UCSD-AML1 (cell line): ENCODE measurements around the gene MAP3K7.

Source experiments
- DNase-seq: peaks from one replicate; lab custom pipeline; 2025; ENCODE audit not compliant: unreplicated experiment; lab: John Stamatoyannopoulos, UW

MAP3K7 gene

DNA sequence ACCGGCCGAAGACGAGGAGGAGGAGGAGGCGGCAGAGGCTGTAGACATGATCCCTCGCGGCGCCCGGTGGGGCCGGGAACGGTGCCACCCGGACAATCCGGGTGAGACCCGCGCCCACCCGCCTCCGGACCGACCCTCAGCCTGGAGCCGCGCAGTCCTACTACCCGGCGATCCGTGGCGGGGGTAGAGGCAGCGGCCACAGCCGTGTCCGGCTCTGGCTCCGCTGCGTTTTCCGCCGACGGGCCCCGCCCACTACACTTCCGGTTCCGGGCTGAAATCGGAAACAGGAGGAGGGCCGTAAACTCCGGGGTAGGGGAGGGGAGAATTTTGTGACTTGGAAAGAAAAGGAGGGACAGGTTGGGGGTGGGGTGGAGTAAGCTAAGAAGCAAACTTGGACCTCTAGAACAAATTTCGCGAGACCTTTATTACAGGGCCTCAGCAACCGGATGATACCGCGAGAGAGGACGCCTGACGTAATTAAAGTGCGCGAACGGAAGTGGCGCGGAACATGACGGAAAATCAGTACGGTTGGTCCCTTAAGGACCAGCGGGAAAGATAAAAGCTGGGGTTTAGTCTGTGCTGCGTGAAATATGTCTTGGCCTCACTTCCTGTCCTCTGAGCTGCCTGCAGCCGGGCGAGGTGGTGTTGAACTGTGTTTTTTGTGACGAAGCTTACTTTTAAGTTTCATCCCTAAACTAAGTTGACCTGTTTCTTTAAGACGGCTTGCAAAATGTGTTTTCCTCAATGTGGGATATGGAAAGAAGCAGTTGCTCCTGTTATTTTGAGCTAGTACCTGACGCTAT, at the start of gene MAP3K7:
MAP3K7 (minus strand) TSS at position 237 of the 803 bp plus-strand sequence; CDS start at position 48, 189 bp downstream.
- DNase-seq = peak; percentile 93

DNA sequence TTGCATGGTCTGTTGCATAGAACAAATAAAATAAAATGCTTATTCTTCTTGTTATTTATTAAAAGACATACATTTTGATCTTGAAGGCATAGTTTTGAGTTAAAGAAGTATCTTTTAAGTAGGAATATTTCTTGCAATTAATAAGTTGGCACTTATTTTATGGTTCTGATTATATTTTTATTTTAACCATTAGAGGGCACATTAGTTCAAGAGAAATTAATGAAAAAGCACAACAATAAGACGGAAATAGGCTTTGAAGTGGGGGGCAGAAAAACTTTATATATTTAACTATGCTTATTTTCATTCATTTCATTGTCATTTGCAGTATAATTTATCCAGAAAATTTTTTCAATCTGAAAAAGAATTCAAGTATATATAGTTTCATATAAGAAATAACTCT, 44.2 kb upstream of the MAP3K7 start:
- DNase-seq = no peak

DNA sequence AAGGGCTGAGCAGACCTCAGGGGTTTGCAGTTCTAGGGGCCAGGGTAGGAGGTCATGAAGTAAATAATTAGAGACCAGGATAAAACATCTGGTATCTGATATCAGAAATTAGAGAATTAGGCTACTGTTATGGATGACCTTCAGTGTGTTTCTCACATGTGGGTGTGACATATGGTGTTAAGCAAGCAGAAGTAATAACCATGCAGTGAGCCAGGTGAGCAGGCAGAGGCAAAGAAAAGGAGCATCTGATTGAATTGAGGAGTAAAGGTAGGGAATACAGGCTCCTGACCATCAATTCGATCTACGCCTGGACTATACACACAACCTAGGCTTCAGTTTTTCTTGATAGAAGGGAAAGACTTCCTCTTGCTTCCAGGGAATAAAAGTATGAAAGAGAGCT, 34.7 kb upstream of the MAP3K7 start:
- DNase-seq = no peak

DNA sequence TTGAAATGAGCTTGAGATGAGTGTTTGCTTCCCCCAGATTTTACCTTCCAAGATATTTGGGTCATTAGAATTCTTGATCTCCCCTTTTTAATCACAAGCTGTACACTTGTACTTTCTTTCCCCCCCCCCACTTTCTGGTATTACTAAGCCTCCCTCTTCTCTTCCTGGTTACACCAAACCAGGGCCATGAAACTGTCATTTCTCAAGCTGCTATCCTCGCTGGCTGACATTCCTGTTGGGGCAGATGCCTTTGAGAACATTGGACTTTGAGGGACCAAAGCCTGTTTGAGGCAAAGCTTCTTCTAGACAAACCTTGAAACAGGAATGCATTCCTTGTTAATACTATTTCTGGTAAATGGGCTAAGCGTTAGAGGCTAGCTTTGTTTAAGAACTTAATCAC, 32.3 kb upstream of the MAP3K7 start:
- DNase-seq = no peak

DNA sequence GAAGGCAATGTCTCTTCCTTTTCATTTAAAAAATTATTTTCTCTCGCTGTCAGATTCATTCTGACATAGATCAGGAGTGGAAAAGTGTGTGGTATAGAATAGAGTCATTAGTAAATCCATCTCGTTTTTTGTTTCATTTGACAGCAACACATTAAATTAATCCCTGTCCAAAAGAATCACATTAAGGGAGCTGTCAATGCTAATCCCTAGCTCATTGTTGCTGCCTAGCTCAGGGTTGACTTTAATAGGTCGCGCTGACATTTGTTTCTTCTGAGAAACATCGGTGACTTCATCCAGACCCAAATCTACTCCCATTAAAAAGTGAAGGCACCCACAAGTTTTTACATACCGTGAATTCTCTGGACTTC, 25.4 kb upstream of the MAP3K7 start:
- no peak for DNase-seq

DNA sequence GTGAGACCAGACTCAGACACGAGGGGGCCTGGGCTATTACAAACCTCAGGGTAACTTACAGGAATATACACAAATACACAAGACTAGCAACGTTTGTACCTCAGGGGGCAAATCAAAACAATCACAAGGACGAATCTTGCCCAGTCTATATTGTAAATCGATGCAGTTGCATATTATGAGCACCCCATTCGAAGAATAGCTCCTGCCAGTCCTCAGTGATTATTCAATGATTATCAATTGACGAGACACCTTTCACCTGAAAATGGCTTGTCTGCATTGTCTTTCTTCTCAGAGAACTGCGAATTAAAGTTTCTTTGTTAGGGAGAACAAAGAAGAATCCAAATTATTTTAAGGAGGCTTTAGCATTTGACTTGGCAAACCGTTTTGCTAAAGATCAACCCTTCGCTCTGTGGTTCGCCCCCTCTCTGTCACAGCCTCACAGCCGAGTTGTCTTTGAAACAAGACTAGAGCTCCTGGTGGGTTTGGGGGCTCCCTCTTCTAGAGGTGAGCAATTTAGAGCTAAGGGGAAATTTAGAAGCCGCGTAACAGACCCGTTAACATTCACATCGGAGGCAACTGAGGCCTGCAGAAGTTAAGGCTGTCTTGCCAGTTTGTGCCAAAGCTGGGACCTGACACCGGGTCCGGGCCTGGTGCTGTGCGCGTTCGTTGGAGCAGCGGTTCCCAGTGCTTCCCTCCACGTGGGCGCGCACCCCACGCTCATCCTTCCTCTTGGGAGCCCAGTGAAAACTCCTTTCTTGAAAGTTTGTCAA, 24.9 kb upstream of the MAP3K7 start:
- no peak for DNase-seq

DNA sequence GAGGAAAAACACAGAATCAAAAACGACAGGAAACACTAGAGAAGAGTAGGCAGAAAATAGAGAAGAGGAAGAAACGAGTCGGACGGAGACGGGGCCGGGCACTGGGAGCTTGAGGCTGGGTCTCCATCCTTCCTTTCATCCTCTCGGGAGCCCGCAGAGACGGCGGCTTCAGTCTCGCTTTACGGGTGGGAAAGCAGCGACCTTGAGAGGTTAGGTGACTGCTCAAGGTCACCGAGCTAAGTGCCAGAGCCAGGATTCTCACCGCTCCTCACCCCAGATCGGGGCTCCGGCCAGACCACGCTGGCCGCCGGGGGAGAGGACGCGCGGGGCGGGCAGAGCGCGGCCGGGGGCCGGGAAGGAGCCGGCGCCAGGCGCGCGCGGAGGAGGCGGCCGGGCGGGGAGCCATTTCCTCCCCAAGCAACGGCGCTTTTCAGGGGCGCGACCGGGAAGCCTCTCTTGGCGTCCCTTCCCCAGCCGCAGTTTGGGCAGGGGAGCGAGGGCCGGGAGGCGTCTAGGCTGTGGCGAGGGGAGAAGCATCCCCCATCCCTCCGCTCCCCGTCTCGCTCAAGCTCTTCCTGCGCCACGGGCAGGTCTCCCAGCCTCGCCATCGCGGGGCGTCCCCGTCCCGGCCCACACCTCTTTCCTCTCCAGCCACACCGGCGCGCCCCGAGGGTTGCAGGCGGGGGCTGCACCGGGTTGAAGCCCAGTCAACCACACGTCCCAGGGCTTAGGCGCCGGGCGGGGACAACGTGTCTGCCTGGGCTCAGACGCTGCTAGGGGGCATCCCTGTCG, 24.1 kb upstream of the MAP3K7 start:
- peak; percentile 46 for DNase-seq

DNA sequence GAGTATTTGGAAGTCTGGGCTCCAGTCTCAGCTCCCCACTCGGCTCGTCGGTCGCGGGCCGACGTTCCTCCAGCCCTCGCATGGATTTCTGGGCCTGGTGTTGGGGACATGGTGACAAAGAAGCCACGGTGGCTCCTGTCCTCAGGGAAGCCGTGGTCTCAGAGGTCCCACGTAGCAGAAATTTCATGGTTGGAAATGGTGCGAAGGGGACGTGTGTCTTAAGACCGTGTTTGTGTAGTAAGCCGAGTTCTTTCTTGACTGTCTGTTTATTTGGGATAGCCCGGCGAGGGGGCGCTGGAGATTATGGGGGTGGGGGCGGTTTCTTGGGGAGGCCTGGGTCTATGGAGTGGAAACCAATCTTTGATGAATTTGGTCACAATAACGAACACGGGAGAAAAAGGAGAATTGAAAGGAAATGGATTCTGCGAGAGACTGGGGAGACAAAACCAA, 23.5 kb upstream of the MAP3K7 start:
- DNase-seq = peak; percentile 20

DNA sequence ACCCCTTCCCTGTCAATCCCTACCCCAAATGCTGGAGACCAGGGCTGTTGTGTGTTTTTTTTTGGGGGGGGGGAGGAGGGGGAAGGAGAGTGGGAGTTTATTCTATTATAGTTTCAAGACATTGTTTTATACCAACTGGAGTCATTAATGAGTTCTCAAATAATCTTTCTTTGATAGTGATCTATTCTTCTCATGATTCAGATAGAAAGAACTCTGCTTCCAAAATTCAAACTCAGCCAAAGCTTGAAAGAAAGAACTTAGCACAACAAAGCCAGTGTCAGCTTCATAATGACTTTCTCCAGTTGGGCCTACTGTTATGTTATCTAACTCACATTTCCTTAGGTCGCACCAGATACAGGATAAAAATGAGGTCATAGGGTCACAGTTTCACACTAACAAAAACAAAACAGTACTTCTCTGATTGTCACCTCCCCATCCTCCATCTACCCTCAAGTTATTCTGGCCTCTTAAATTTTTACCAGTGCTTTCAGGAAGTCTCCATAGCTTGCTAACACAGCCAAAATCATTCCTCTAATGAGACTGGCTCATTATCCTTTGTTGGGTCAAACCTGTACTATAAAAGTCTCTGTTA, 19.0 kb upstream of the MAP3K7 start:
- DNase-seq = no peak

DNA sequence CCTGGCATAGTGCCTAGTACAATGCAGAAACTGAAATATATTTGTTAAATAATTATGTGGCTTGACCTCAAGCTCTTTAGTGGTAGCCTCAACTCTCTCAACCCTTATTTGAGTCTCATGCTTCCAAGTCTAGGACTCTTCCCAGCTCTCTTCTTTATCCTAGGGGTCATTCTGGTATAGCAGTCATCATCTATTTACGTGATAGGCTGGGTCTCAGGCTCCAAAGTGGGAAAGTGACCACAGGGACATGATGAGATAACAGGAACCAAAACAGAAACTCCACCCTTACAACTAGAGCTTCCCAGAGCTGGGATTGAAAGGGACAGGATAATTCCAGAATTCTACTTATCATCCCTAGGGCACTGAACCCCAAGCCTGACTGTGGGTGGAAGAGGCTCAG, 17.7 kb upstream of the MAP3K7 start:
- no peak for DNase-seq

DNA sequence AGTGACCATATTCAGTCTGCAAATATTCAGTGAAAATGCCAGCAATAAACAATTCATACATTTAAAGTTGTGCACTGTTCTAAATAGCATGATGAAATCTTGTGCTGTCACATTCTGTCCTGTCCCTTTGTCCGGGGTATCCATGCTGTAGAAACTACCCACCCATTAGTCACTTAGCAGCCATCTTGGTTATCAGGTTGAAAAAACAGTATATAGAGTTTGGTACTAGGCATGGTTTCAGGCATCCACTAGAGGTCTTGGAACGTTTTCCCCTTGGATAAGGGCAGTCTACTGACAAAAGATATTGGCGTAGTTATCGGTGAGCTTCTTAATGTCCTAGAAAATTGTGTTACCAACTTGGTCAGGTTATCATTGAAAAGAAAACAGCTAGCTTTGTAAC, 12.3 kb upstream of the MAP3K7 start:
- DNase-seq = no peak

DNA sequence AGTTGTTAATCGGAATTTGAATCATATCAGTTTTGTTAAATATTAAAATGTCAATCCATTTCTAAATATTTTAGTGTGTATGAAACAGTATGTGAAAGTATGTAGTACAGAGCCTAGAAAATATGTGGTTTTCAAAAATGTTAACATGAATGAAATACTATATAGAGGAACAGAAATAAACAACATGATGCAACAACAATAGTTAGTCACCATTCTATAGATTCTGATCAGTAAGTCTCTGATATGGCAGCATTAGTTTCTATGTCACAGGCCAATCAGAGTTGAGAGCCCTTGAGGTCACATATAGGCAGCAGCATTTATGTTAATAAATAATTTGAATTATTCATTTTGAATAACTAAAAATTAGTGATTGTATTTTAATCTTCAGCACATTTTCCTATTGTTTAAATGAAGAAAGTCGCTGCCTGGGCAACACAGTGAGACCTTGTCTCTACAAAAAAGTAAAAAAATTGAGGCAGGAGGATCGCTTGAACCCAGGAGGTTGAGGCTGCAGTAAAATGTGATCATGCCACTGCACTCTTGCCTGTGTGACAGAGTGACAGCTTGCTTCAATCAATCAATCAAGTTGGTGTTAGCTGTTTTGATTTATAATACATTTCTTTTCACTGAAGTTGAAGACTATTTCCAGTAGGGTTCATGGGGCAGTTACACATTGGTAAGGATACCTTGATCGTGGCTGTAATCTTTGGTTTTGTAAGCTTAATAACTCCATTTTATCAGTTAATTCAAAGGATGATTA, 11.5 kb upstream of the MAP3K7 start:
- DNase-seq = no peak

DNA sequence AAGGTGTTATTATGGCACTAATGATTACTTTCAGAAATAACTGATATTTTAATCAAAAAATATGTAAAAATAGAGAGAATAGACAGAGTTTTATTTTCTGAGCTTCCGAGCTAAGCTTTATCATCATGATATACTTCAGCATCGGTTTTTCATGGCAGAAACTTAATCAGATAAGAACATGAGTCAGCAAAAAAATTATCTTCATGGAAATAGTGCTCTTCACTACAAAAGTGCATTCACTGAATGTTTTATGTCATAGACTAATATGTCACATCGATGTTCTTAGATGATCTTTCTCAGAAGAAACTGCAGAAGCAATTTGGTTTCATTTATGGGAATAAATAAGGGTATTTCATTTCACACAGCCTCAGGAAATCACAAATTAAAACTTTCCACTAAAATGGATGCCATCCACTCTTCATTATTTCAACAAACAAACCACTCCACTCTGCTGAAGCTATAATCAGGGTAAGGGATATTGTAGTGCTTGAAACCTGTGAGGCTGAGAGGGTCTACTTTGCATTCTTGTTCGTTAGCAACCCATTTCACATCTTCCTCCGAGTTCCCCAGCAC, 10.2 kb upstream of the MAP3K7 start:
- DNase-seq = no peak

DNA sequence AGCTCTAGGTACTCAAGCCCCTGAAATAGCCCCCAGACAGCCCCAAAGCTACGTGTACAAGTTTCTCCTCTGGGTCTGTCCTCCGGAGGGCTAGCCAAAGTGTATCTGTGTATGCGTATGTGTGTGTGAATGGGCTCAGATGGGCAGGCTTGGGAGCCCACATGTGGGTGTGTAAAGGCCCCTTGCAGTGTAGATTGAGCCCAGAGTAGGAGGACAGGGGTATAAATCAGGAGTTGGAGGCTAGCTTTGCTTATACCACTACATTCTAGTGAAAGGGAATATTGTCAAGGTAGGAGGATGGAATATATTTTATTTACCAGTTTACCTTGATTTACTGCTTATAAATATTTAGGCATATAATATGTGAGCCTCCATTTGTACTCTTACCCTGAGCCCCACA, 9.0 kb upstream of the MAP3K7 start:
- no peak for DNase-seq

DNA sequence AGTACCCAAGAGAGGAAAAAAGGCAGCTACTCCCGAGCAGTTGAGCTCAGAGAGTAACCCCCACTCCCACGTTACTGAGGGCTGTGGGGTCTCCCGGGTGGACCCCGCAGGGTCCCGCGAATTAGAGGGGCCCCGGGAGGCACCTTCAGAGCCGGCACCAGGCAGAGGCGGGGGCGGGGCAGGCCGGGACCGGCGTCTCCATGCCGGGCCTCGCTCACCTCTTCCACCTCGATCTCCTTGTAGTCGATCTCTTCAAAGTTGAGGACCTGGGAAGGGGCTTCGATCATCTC, 381 bp downstream of the MAP3K7 start:
- no peak for DNase-seq

DNA sequence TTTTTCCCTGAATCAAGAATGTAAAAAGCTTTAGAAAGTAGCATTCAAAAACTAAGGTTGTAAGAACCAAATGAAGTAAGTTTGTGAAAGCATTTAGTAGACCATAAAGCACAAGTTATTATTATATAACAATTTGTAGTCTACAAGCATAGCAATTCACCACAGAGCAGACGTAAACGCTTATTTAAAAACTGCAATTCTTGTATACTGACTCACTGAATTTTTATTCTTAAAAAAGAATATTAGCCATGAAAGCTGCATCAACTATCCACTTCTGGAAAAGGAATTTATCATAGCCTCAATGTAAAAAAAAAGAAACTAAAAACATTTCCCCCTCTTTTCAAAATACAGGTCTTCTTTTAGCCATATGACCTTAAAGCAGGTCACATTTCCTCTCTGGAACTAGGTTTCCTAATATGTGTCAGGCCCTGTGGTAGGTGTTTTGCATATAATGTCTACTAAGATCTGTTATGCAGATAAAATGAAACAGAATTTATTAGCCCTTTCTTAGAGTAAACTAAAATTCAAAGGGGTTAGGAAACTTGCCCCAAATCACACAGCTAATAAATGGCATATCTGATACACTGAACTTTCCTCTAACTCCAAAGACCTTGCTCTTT, 2.1 kb downstream of the MAP3K7 start:
- DNase-seq = no peak

DNA sequence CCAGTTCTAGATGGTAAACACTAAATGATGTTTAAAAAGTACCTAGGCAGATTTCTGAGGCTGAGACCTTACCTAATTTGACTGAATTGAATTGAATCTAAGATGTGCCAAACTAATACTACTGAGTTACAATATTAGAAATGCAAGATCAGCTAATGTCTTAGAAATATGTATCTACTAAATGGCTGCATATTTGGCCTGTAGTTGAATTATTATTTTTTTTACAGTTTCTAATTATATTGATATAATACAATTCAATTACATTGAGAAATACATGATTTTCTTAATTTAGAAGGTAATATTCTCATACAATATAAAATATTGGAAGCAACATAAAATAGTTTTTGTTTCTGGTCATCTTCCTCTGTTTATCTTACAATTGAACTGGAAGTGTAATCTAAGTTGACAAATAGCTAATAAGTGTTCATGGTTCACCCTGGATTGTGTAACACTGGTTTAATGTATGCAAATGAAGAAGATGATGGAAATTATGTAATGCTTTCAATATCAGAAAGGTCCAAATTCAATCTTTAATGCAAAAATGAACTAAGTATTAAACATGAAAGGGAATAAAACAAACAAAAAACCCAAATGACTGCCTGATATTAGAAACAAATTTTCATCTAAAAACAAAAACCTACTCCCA, 2.9 kb downstream of the MAP3K7 start:
- DNase-seq = no peak

DNA sequence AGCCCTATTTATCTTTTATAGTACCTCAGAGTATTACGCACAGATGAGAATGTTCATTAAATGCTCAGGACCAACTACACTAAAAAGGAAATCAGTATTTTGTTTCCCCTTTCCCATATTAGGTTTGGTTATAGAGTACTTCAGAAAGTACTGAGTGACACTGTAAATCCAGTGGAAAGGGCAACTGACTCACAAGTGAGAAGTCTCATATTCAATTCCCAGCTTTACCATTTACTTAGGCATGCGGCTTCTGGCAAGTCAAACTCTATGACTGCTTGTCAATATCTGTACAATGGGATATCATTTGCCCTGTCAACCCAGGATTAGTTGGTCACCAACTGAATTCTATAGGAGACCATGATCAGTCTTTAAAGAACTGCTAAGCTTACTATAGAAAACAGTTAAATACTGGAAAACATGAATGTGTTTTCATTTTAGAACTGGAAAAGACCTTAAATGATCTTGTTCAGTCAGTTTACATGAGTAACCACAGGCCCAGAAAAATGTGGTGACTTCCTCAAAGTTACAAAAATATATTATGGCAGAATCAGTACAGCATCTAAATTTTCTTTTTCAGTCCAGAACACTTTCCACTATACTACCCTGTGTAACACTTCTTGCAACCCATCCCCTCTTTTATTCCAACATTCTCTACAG, 3.6 kb downstream of the MAP3K7 start:
- DNase-seq = no peak

DNA sequence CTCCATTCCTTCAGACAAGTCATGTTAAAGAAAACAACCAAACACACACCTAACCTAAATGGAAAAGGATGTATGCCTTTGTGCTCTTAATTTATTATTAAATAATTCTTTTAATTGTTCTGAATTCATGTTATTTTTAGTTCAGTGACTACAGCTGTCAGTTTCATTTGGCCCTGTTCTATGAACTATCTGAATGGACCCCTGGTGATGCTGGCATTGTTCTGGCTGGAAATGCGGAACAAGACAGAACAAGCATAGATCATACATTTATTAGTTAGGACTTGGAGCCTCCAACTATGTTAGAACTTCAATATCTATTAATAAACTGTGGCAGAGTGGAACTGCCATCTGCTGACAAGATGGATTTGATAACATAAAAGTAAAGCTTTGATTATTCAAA, 5.7 kb downstream of the MAP3K7 start:
- no peak for DNase-seq
